NCI-H2107 treated with DMSO at 0.1 percent for 48 hours (cell line): ENCODE measurements around the gene MAP3K2.

ENCODE experiments used
- DNase-seq: peaks from one replicate; lab custom pipeline; 2025; ENCODE audit not compliant: unreplicated experiment; lab: John Stamatoyannopoulos, UW

Gene MAP3K2

GRCh38 chr2:127308586-127309138, 79.1 kb downstream of the MAP3K2 start:
- no peak for DNase-seq

GRCh38 chr2:127305990-127306585, 81.7 kb downstream of the MAP3K2 start:
- DNase-seq = no peak

- no peak for DNase-seq
Observed at GRCh38 chr2:127302168-127302567, 85.6 kb downstream of the MAP3K2 start.

GRCh38 chr2:127293748-127294562, 93.8 kb downstream of the MAP3K2 start, which contains the start of gene ERCC3:
ERCC3 (minus strand) TSS chr2:127294144; CDS start chr2:127294081, 63 bp downstream.
- DNase-seq = peak; percentile 52

- DNase-seq = no peak
Observed at GRCh38 chr2:127293386-127293747, 94.4 kb downstream of the MAP3K2 start.

GRCh38 chr2:127288274-127288673, 99.5 kb downstream of the MAP3K2 start:
- no peak for DNase-seq

- no peak for DNase-seq
Observed at GRCh38 chr2:127283275-127283674, 104.5 kb downstream of the MAP3K2 start.

GRCh38 chr2:127280693-127281092, 107.1 kb downstream of the MAP3K2 start:
- no peak for DNase-seq

GRCh38 chr2:127279781-127280180, 108.0 kb downstream of the MAP3K2 start:
- no peak for DNase-seq

- no peak for DNase-seq
Observed at GRCh38 chr2:127278959-127279358, 108.8 kb downstream of the MAP3K2 start.

GRCh38 chr2:127277028-127277427, 110.7 kb downstream of the MAP3K2 start:
- no peak for DNase-seq

- DNase-seq = no peak
Observed at GRCh38 chr2:127275789-127276188, 112.0 kb downstream of the MAP3K2 start.

GRCh38 chr2:127275356-127275755, 112.4 kb downstream of the MAP3K2 start:
- DNase-seq = no peak

- DNase-seq = no peak
Observed at GRCh38 chr2:127270663-127271062, 117.1 kb downstream of the MAP3K2 start.

GRCh38 chr2:127261804-127262406, 125.9 kb downstream of the MAP3K2 start:
- no peak for DNase-seq

- no peak for DNase-seq
Observed at GRCh38 chr2:127259355-127259754, 128.4 kb downstream of the MAP3K2 start.

GRCh38 chr2:127256866-127257265, 130.9 kb downstream of the MAP3K2 start:
- DNase-seq = no peak

GRCh38 chr2:127256381-127256780, 131.4 kb downstream of the MAP3K2 start:
- no peak for DNase-seq

GRCh38 chr2:127255721-127256120, 132.1 kb downstream of the MAP3K2 start:
- DNase-seq = no peak

- no peak for DNase-seq
Observed at GRCh38 chr2:127255146-127255545, 132.6 kb downstream of the MAP3K2 start.

GRCh38 chr2:127254386-127254981, 133.3 kb downstream of the MAP3K2 start:
- DNase-seq = no peak
